Stimulated activated CD8-positive, alpha-beta memory T cell treated with anti-CD3 and anti-CD28 coated beads, Interleukin-4, amount 100 ng/mL, for 24 hours (primary cell): Measurements from ENCODE around the gene FFAR2.
"Not testable (repeated sequence)": the region's sequence is repeated elsewhere in the genome, so short reads cannot be mapped to it uniquely, and the experiment has no call there.

Experiments used
- DNase-seq: peaks from one replicate; pipeline ENCODE4 v3.0.0-alpha.2; 2020; ENCODE audit warnings: low read depth

Gene FFAR2

DNA sequence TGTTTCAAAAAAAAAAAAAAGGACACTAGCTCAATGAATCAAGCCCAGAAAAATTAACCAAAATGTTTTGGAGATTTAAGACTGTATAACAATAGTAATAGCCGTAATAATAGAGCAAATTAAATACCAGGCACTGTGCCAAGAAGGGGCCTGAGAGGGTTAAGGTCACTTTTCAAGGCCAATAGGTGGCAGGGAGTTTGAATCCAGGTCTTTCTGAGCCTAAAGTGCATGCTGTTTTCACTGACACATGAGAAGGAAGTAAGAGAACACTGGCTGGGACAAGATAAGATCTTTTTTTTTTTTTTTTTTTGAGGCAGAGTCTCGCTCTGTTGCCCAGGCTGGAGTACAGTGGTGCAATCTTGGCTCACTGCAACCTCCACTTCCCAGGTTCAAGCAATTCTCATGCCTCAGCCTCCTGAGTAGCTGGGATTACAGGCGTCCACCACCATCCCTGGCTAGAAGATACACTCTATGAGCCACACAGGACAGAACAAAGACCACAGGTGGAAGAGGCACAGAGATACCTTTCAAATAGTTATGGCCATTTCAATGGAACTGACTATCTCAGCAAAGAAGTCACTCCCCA is 7.7 kb downstream of the FFAR2 start:
- no peak for DNase-seq

DNA sequence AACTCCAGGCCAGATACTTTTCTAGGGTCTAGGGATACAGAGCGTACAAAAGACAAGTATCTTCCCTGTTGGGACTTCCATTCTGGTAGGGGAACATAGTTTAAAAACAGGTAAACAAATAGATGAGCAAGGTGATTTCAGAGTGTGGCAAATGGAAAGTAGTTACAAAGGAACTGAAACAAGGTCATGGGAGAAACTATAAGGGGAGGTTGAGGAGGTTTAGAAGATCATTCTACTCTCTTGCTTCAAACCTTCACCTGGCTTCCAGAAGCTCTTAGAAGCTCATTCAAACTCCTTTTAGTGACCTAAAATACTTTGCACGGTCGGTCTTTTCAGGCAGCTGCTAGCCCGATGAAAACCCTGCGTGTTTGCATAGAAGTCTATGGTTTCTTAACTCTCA is 9.1 kb downstream of the FFAR2 start:
- no peak for DNase-seq

DNA sequence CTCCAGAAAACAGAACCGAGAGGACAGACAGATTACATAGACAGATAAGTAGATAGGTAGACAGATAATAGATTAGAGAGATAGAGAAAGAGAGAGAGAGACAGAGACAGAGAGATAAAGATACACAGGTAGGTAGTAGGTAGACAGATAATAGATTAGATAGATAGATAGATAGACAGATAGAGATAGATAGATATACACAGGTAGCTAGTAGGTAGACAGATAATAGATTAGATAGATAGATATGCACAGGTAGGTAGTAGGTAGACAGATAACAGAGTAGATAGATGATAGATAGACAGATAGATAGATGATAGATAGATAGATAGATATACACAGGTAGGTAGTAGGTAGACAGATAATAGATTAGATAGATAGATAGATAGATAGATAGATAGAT is 10.1 kb downstream of the FFAR2 start:
- DNase-seq = no peak

DNA sequence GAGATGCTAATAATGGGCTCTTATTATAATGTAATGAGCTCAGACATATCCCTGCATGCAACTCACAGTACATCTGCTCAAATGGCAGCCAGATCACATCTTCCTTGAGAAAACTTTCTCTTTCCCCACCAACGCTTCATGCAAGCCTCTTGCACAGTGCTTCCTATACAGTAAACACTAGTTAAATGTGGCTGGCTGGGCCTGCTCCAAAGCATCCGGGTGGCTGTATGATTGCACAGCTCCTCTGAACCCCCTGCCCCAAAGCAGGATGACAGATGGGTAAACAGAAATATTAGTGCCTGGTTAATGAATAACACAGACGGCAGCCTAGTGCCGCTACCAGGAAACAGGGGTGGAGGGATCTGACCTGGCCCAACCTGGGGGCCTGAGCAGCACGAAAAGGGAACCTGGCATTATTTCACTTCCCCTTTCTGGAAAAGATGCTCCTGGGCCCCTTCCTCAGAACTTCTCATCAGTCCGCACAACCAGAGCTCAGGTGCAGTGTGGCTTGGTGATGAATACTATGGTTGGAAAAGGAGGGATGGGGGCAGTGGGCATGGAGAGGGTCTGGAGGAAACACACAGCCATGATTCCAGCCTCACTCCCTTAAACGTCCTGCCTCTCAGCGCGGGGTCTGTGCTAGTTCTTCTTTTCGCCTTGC is 10.8 kb downstream of the FFAR2 start:
- no peak for DNase-seq

DNA sequence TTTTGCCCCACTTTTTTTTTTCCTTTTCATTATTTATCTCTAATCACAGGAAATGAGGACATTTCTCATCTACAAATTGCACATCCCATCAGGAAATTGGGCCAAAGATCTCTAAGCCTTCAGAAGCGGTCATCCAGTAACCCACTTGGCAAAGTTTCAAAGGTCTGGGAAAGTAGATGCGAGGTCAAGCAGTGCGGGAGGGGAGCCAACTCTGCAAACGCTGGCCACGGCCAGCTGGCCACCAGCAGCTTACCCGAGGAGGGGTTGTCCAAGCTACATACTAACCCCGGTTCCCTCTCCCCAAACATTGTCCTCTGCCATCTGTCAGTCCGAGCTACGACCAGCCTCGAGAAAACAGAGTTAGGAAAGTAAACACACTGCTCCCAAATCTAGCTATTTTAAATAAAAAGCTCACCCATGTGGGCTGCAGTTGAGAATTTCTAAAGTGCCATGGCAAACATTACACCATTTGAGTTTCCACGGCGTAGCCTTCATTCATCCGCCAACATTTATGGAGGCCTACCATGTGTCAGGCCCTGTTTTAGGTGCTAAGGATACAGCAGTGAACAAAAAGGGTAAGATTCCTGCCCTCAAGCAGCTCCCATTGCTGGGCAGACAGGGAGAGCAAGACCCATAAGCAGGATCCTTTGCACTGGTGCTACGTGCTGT is 11.5 kb downstream of the FFAR2 start:
- no peak for DNase-seq

DNA sequence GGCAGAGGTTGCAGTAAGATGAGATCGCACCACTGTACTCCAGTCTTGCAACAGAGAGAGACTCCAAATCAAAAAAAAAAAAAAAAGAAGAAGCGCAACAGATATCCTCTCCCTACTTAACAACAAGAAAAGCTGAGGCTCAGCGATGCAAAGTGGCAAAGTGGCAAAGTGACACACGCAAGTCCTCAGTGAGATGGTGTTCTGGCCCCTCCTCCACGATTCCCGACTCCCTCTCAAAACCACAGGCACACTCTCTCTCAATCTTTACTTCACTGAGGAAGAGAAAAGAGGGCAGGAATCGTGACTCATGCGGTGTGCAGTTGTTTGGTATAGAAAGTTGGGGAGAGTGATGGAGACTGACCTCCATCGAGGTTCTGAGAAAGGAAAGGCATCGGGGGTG is 12.6 kb downstream of the FFAR2 start:
- no peak for DNase-seq

DNA sequence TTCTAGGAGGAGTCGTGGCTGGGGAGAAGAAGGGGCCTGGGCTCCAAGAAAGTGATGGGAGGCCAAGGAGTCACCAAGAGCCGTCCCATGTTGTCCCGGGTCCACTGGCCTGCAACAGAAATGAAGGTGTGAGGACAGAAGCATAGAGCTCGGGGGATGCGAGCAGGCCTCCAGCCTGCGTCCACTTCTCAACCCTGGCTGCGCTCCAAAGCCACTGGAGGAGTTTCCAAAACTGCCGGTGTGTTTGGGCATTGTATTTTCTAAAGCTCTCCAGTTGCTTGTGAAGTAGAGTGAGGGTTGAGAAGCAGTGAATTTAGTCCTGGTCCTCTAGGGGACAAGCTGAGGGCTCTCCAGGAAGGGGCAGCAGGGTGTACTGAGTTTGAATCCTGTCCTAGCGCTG is 13.0 kb downstream of the FFAR2 start:
- no peak for DNase-seq

DNA sequence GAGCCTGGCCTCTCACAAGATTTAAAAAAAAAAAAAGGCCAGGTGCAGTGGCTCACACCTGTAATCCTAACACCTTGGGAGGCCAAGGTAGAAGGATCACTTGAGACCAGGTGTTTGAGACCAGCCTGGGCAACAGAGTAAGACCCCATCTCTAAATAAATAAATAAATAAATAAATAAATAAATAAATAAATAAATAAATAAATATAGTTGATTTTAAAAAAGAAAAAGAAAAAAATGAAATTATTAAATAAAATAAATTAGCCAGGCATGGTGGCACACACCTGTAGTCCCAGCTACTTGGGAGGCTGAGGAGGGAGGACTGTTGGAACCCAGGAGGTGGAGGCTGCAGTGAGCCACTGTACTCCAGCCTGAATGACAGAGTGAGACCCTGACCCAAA is 13.7 kb downstream of the FFAR2 start:
- not testable (repeated sequence) for DNase-seq

DNA sequence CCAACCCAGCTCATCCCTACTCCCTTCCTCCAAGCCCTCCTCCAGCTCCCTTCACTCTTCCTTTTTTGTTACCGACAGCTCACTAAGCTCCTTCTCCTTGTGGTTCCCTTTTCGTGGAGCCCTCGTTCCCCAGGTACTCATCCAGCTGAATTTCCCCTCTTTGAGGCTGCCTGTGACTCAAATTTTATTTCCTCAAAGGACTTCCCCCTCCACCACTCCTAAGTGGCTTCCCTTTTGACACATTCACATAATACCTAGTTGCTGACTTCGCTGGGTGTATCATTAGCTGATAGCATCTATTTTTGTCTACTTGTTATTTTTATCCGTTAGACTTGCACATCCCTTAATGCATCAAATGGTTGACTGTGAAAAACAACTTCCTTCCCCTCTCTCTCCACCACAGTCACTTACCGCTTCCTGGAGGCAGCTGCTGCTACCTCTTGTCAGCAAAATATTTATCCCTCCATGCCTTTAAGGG is 14.5 kb downstream of the FFAR2 start:
- DNase-seq = no peak

DNA sequence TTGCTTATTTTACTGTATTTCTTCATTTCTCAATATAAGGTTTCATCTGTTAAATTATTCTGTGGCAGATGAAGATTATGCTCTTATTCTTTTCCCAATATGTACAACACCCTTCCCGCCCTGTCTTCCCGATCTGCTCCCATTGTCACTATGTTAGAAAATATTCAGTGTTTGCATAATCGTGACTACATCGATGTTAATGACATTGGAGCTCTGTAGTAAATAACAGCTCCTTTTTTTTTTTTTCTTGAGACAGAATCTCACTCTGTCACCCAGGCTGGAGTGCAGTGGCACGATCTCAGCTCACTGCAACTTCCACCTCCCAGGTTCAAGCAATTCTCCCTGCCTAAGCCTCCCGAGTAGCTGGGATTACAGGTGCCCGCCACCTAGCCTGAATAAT is 14.9 kb downstream of the FFAR2 start:
- not testable (repeated sequence) for DNase-seq

DNA sequence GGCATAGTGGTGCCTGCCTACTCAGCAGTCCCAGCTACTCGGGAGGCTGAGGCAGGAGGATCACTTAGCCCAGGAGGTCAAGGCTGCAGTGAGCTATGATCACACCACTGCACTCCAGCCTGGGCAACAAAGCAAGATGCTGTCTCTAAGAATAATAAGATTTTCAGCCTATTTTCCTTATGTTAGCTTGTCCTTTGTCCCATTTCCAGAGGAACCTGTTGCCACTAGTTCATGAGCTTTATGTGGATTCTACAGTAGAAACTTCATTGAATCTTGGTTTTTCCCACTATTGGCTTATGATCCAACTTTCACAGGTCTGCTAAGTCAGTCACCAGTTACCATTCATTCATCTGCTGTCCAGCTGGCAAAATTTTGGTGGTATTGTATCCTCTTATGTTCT is 18.2 kb downstream of the FFAR2 start:
- no peak for DNase-seq

DNA sequence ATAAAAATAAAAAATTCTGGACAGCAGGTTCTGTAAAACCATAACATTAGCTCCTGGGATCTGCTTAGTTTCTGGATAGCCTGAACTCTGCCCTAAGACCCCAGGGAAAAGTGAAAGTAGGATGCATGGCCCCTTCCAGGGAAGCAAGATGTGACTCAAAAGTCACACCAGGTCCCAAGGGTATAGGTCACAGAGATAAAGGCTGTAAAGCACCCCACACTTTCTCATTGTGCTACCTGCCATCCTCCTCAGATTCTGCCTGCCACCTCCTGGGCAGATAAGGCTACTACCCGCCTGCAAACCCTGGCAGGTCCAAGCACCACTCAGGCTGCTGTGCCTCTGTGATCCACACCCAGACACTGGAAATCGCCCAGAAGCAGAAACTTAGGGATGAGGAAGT is 20.6 kb downstream of the FFAR2 start:
- DNase-seq = peak; percentile 37

DNA sequence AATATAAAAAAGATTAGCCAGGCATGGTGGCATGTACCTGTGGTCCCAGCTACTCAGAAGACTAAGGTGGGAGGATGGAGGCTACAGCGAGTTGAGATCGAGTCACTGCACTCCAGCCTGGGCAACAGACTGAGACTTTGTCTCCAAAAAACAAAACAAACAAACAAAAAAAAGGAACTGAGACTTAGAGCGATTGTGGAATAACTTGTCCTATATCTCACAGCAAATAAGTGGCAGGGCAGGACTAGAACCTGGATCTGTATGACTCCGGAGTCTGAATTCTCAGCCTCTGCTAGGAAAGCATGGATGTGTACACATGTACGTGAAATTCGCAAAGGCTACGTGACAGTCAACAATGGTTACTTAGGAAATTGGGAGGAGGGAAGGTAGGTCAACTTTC is 22.1 kb downstream of the FFAR2 start:
- no peak for DNase-seq

DNA sequence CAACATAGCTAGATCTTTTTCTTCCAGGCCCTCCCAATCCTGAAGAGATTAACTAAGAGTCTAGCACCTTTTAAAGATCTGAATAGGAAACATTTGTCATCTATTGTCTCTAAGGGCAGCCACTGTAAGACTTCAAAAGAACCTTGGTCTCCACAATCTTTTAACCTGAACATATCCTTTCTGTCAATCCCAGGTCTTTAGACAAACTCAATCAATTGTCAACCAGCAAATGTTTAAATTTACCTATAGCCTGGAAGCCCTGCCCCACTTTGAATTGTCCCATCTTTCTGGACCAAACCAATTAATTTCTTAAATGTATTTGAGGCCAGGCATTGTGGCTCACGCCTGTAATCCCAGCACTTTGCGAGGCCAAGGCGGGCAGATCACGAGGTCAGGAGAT is 23.0 kb downstream of the FFAR2 start:
- DNase-seq = not testable (repeated sequence)

DNA sequence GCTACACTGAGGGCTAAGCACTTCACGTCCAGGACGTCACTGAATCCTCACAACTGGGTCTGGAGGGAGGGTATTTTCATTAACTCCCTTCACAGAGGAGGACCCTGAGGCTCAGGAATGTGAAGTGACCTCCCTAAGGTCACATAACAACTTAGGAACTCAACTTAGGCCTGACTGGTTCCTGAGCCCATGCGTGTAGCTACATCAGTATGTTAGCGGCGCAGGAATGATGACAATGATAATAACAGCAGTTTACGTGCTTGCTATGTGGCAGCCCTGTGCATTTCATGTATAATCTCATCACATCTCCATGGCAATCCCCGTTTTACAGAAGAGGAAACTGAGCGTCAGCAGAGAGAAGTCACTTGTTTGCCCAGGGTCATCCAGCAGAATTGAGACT is 23.9 kb downstream of the FFAR2 start:
- DNase-seq = no peak

DNA sequence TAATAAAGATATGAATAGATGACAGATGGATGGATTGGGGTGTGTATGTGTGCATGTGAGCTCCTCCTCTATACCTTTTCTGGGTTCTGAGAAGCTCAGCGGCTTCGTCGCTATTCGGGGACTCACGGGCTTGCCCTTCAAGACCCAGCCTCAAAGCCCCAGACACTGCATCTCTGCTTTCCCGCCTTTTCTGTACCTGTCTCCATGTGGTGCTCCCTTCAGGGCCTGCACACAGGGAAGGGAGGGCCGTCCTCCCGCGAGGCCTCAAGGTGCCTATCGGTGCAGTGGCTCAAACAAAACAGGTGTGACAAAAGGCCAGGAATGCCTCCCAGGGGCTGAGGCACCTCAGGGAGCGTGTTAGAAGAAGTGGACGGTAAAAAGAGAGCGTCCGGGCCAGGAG is 26.0 kb downstream of the FFAR2 start:
- DNase-seq = no peak

DNA sequence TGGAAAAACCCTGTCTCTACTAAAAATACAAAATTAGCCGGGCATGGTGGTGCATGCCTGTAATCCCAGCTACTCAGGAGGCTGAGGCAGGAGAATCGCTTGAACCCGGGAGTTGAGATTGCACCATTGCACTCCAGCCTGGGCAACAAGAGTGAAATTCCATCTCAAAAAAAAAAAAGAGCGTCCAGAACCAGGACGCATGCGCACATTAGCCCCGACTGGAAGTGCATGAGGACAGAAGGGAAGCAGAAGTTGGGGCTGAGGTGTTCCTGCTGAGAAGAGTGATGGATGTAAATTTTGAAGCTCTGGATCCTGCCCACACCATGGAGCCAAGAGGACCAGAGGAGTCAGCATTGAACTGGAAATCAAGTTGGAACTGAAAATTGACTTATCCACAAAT is 26.5 kb downstream of the FFAR2 start:
- not testable (repeated sequence) for DNase-seq

DNA sequence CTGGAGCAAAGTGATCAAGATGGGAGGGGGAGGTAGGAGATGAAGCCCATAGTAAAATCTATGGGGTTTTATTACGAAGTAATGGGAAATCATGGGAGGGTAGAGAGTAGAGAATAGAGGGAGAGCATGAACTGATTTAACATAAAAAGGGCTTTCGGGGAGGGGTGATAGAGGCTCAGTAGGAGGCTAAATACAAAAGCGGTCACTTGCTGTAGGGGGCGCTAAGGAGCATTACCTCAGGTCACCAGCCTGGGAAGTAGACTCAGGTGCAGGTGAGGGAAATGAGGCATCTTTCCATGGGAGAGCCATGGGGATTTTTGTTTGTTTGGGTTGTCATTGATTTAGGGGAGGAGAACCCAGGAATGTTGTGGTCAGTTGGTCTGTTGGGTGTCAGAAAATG is 28.1 kb downstream of the FFAR2 start:
- no peak for DNase-seq

DNA sequence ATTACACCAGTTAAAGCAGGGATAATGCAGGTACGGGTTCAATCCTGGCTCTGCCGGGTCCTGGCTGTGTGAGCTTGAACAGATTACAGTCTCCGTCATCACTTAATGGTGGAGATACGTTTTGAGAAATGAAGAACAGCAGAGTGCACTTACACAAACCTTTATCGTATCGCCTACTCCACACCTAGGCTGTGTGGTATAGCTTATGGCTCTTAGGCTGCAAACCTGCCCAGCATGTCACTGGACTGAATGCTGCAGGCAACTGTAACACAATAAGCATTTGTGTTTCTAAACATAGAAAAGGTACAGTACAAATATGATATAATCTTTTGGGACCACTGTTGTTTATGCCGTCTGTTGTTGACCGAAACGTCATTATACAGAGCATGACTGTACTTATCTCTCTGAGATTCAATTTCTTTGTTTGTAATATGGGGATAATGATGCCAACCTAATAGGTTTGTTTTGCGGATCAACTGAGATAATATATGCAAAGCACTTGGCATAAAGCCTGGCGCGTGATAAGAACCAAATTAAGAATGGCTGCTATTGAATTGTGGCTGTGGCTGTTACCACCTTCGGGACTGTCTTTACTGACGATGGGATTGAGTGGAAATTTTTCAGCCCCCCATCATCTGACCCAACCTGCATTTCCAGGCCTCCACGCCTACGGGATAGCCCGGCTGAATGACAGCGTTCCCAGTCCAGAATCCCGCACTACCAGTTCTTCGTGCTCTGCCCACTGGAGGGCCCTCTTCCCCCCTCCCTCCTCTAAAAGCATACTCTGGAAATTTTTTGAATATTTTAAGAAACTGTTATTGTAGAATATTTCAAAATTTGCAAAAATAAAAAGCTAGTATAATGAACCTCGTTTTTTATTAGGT is 31.0 kb downstream of the FFAR2 start:
- DNase-seq = no peak

DNA sequence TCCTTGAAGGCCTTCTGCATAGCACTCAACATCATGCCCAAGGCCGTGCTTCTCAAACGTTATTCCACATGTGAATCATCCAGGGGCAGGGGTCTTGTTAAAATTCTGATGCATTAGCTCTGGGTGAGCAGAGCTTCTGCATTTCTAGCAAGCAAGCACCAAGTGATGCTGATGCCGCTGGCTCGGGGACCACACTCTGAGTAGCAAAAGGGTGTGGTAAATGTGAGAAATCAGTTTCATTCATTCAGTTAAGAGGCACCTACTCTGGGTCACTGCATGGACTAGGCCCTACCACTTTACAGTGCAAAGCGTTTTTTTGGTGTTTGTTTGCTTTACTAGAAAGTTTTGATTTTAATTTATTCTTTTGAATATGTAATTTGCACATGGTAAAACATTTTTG is 35.0 kb downstream of the FFAR2 start:
- DNase-seq = no peak

DNA sequence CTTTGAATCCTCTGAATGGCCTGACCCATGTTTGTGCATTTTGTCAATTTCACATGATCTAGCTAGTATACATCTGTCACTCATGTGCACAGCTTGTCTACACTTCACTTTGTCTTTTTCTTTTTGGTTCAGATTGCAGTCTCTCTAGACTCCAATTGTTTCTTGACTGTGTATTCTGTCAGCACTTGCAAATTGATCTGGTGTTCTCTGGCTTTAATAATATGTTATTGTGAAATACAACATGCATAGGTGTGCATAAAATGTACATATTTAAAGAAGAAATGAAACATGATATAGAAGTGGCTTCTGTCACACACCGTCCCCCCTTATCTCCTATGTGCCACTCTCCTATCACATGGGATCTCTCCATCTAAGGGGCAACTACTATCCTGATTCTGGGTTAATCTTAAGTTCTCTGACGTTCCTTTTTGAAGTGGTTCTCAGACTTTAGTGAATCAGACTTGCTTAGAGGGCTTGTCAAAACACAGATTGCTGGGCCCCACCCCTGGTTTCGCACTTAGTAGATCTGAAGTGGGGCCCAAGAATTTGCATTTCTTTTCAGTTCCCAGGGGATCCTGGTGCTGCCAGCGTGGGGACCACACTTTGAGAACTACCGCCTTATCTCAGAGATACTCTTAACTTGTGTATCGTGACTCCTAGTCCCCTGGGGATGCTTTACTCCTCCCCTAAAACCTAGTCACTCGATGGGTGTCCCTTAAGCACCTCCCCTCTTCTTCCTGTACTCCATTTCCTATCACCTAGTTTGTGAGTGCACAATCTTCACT is 36.4 kb downstream of the FFAR2 start:
- no peak for DNase-seq

DNA sequence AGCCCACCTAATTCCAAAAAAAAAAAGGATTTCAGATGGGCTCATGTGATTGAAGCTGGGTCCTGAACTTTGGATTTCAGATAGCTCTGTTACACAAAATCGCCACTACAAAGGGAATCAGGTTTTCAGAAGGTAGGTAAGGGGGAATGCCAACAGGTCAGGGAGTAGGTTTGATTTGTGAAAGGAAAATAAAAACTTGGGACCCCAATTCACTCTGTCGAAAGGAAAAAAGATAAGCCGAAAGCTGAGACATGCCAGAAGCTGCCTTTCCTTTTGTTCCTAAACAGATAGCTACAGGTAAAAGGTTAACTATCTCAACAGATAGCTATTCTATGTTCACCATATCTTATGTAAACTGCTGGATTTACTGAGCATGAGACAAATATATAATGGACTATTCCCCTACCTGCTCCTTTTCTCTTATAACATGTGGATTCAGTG is 38.2 kb downstream of the FFAR2 start:
- no peak for DNase-seq
